Measurements from ENCODE around the gene TMPRSS4. TPM values are rescaled to one million over a fixed set of nuclear protein-coding genes. Genes with fewer than 3 reads are reported as not detected.

Gene TMPRSS4
- total RNA-seq, 1 experiment from 2014 or later: 1.5 TPM

DNA sequence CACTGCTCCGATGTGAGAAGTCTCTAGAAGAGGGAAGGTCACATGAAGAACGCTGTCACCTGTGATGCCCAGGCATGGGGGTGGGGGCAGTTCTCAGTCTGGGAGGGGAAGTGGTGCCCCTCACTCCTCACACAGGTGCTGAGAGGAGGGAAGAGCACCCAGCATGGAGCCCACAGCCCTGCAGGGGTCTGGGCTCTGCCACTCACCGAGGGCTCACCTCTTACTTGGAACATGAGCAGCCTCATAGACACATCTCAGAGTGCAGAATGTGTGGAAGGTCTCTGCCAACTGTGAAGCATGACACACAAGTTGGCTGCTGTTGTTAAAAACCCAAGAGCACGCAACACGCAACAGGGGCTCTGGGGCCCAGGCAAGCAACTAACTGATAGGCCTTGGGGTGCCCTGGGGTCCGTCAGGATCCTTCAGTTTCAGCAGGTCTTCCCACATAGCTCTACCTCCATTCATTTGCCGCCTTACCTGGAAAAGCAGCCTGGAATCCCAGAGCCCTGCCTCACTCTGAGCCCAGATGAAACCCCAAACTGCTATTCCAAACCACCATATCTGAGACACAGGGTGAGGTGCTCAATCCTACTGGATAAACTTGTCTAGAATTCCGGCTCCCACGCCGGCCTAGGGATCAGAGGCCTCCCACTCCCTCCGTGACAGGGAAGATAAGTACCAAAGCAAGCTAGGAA lies 17.5 kb upstream of the TMPRSS4 start:
- H2AFZ ChIP-seq (ENCODE audit: low read length): no peak overlapping the region
- ATAC-seq: no peak
- no TSS peak for BruUV-seq (replicated peaks)
- no peaks in the 10 kb centered on the region for H3F3A ChIP-seq (ENCODE audit: low read length, unreplicated experiment)
- CTCF ChIA-PET: interaction anchor here (0.6 kb wide), 1 partner anchor 10 kb away, joined by 3 read pairs; no protein-coding TSS in a partner anchor
- POLR2A ChIA-PET (ENCODE audit: unreplicated experiment): no interaction called here
- no peaks in the 10 kb centered on the region for H3K4me1 ChIP-seq (ENCODE audit: insufficient read depth, low read length)
- no peaks in the 10 kb centered on the region for H4K20me1 ChIP-seq (ENCODE audit: low read length)
- no peak overlapping the region for H3K9ac ChIP-seq (ENCODE audit: low read length)
- DNase-seq: no peak
- no peaks in the 10 kb centered on the region for H3K9me2 ChIP-seq (replicated peaks; ENCODE audit: low read length)
- no peak overlapping the region for H3K27ac ChIP-seq (ENCODE audit: low read length)
- no peak overlapping the region for H3K4me2 ChIP-seq (ENCODE audit: low read length)
- H3K79me2 ChIP-seq (ENCODE audit: low read length): no peaks in the 10 kb centered on the region
- no peaks in the 10 kb centered on the region for H3K9me3 ChIP-seq (ENCODE audit: low read length)
- TF ChIP-seq EZH2phosphoT487 (IDR thresholded peaks at IDR 0.05; ENCODE audit: borderline replicate concordance, low read length): no peak
- TF ChIP-seq, protein P1, sequence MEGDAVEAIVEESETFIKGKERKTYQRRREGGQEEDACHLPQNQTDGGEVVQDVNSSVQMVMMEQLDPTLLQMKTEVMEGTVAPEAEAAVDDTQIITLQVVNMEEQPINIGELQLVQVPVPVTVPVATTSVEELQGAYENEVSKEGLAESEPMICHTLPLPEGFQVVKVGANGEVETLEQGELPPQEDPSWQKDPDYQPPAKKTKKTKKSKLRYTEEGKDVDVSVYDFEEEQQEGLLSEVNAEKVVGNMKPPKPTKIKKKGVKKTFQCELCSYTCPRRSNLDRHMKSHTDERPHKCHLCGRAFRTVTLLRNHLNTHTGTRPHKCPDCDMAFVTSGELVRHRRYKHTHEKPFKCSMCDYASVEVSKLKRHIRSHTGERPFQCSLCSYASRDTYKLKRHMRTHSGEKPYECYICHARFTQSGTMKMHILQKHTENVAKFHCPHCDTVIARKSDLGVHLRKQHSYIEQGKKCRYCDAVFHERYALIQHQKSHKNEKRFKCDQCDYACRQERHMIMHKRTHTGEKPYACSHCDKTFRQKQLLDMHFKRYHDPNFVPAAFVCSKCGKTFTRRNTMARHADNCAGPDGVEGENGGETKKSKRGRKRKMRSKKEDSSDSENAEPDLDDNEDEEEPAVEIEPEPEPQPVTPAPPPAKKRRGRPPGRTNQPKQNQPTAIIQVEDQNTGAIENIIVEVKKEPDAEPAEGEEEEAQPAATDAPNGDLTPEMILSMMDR (conservative IDR thresholded peaks at IDR 0.05; ENCODE audit: low read depth, low read length): no peak
- no peak for TF ChIP-seq EZH2 (IDR thresholded peaks at IDR 0.05; ENCODE audit: low read length, unreplicated experiment)
- no peaks in the 10 kb centered on the region for H3K36me3 ChIP-seq (ENCODE audit: low read depth, low read length)
- H3K27me3 ChIP-seq (ENCODE audit: low read length): peaks cover 76% of the 10 kb centered on the region
- no peak overlapping the region for H3K4me3 ChIP-seq (ENCODE audit: low read length)
- intact Hi-C loops (cut with micrococcal nuclease): loop anchor here (10.0 kb wide), 1 partner anchor 105 kb away; no protein-coding TSS in a partner anchor

DNA sequence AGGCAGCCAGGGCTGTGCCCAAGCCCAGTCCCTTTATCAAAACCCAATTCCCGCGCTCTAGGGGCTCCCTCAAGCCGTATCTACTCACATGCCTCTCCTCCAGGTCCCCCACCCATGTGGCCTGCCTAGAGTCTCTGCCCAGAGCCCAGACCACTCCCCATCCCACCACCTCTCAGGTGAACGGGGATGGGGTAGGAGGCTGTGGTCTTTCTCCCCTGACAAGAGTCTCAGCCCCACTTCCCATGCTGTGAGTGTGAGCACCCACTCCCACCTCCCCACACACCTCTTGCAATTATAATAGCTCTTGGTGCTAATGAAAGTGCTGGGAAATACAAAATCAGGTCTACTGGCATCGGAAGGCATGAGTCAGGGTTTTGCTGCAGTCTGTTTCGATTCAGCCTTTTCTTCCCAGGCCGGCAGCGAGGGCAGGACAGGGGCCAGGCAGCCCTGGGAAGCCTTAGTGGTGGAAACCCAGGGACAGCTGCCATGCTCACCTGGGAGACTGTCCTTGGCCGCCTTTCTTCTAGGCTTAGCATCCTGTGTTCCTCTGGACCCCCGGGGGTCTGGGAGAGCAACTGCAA lies 16.7 kb upstream of the TMPRSS4 start:
- DNase-seq (no peak), ATAC-seq (no peak)
- no TSS peak for BruUV-seq (replicated peaks)
- Histone ChIP-seq H3K4me2 (ENCODE audit: low read length) (no peak overlapping the region), H3K36me3 (ENCODE audit: low read depth, low read length) (no peaks in the 10 kb centered on the region), H3K27me3 (ENCODE audit: low read length) (peaks cover 76% of the 10 kb centered on the region), H3K4me3 (ENCODE audit: low read length) (no peak overlapping the region), H3K27ac (ENCODE audit: low read length) (no peak overlapping the region), H3F3A (ENCODE audit: low read length, unreplicated experiment) (no peaks in the 10 kb centered on the region), H3K79me2 (ENCODE audit: low read length) (no peaks in the 10 kb centered on the region), H3K9me3 (ENCODE audit: low read length) (no peaks in the 10 kb centered on the region), H3K4me1 (ENCODE audit: insufficient read depth, low read length) (no peaks in the 10 kb centered on the region), H3K9ac (ENCODE audit: low read length) (no peak overlapping the region), H2AFZ (ENCODE audit: low read length) (no peak overlapping the region), H4K20me1 (ENCODE audit: low read length) (no peaks in the 10 kb centered on the region), H3K9me2 (replicated peaks; ENCODE audit: low read length) (no peaks in the 10 kb centered on the region)
- intact Hi-C loops (cut with micrococcal nuclease): no loop called here
- POLR2A ChIA-PET (ENCODE audit: unreplicated experiment): no interaction called here
- CTCF ChIA-PET: interaction anchor here (0.6 kb wide), 1 partner anchor 9 kb away, joined by 3 read pairs; no protein-coding TSS in a partner anchor
- no peak for TF ChIP-seq EZH2 (IDR thresholded peaks at IDR 0.05; ENCODE audit: low read length, unreplicated experiment)
- TF ChIP-seq, protein P1 (conservative IDR thresholded peaks at IDR 0.05; ENCODE audit: low read depth, low read length): no peak
- TF ChIP-seq EZH2phosphoT487 (IDR thresholded peaks at IDR 0.05; ENCODE audit: borderline replicate concordance, low read length): no peak

DNA sequence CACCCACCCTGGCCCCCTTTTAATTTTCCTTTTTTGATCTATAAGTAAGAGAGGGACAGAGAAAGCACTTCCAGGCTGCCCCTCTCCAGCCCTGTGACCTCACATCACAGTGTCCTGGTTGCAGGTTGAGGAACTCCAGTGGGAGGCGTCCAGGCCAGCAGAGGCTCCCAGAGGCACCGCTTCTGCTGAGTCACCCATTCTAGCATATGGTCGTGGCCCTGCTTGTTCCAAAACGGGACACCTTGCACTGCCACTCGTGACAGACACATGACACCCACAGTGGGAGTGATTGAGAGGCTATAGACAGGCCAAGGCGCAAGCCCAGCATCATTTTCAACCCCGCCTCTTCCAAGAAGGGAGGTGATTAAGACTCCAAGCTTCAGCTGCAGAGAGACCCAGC lies 16.0 kb upstream of the TMPRSS4 start:
- ATAC-seq: no peak
- no peak overlapping the region for H3K4me2 ChIP-seq (ENCODE audit: low read length)
- intact Hi-C loops (cut with micrococcal nuclease): no loop called here
- no peak overlapping the region for H3K9ac ChIP-seq (ENCODE audit: low read length)
- H3K4me3 ChIP-seq (ENCODE audit: low read length): no peak overlapping the region
- no TSS peak for BruUV-seq (replicated peaks)
- POLR2A ChIA-PET (ENCODE audit: unreplicated experiment): no interaction called here
- no peak for DNase-seq
- no peaks in the 10 kb centered on the region for H3K9me3 ChIP-seq (ENCODE audit: low read length)
- H2AFZ ChIP-seq (ENCODE audit: low read length): no peak overlapping the region
- H3K27ac ChIP-seq (ENCODE audit: low read length): no peak overlapping the region
- H3F3A ChIP-seq (ENCODE audit: low read length, unreplicated experiment): no peaks in the 10 kb centered on the region
- no peaks in the 10 kb centered on the region for H3K36me3 ChIP-seq (ENCODE audit: low read depth, low read length)
- no peaks in the 10 kb centered on the region for H4K20me1 ChIP-seq (ENCODE audit: low read length)
- H3K9me2 ChIP-seq (replicated peaks; ENCODE audit: low read length): no peaks in the 10 kb centered on the region
- no peaks in the 10 kb centered on the region for H3K4me1 ChIP-seq (ENCODE audit: insufficient read depth, low read length)
- peaks cover 76% of the 10 kb centered on the region for H3K27me3 ChIP-seq (ENCODE audit: low read length)
- CTCF ChIA-PET: no interaction called here
- TF ChIP-seq, protein P1 (conservative IDR thresholded peaks at IDR 0.05; ENCODE audit: low read depth, low read length): no peak
- TF ChIP-seq EZH2phosphoT487 (IDR thresholded peaks at IDR 0.05; ENCODE audit: borderline replicate concordance, low read length) (no peak), EZH2 (IDR thresholded peaks at IDR 0.05; ENCODE audit: low read length, unreplicated experiment) (no peak)
- H3K79me2 ChIP-seq (ENCODE audit: low read length): no peaks in the 10 kb centered on the region

Data from PC-3 (cell line).